Fibroblast of villous mesenchyme (primary cell): Measurements from ENCODE around the gene HMGXB3. TPM values are rescaled to one million over a fixed set of nuclear protein-coding genes. Genes with fewer than 3 reads are reported as not detected.
"Not testable (repeated sequence)": the region's sequence is repeated elsewhere in the genome, so short reads cannot be mapped to it uniquely, and the experiment has no call there.

Source experiments
- DNase-seq: peaks from one replicate; pipeline ENCODE4 v3.0.0-alpha.2; 2010; ENCODE audit warnings: low read depth
- H3K4me3 ChIP-seq: 2 replicates; pipeline ENCODE4 v1.5.1; 2011; ENCODE audit warnings: low read depth, mild to moderate bottlenecking, low read length
- total RNA-seq: library from RNA; depleted of rRNA; stranded (reverse); fragments of >200 nt; gene quantifications from 2 replicates; pipeline ENCODE4 v1.2.3, GENCODE V29; 2012
- TF ChIP-seq, protein P1 (sequence below): IDR thresholded peaks from 2 replicates; pipeline ENCODE4 v1.5.1; 2012; ENCODE audit warnings: low read depth, mild to moderate bottlenecking, low read length; ENCODE audit not compliant: insufficient read depth

The HMGXB3 gene
- total RNA-seq, 1 donor = 45.3 TPM

DNA sequence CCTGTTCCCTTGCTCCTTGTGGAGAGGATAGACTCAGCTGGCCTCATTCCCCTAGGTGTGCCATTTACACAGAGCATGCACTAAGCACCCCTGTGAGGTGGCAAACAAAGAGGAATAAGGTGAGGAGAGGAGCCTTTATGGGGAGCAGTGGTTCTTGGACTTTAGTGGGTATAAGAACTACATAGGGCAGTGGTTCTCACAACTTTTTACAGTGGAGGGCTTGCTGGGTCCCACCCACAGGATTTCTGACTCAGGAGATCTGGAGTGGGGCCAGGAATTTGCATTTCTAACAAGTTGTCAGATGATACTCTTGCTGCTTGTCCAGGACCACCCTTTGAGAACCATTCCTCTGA, 43.8 kb downstream of the HMGXB3 start:
- peak; percentile 80 for DNase-seq
- TF ChIP-seq, protein P1, sequence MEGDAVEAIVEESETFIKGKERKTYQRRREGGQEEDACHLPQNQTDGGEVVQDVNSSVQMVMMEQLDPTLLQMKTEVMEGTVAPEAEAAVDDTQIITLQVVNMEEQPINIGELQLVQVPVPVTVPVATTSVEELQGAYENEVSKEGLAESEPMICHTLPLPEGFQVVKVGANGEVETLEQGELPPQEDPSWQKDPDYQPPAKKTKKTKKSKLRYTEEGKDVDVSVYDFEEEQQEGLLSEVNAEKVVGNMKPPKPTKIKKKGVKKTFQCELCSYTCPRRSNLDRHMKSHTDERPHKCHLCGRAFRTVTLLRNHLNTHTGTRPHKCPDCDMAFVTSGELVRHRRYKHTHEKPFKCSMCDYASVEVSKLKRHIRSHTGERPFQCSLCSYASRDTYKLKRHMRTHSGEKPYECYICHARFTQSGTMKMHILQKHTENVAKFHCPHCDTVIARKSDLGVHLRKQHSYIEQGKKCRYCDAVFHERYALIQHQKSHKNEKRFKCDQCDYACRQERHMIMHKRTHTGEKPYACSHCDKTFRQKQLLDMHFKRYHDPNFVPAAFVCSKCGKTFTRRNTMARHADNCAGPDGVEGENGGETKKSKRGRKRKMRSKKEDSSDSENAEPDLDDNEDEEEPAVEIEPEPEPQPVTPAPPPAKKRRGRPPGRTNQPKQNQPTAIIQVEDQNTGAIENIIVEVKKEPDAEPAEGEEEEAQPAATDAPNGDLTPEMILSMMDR = no peak

DNA sequence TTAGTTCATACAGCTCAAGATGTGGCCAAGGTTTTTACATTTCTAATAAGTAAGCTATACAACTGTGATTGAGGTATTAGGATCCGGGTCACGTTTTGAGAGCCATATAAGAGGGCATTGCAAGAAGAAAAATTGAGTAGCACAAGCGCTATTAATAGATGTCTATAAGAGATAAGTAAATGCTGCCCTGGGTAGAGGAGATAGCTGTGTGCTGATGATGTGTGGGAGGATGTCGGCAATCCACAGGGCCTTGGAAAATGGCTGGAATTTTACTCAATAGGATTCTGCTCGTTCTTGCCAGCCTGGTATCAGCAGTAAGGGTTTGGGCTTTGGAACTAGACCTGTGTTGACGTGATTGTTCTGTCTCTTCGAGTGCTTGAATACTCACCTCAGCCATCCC, 44.2 kb downstream of the HMGXB3 start:
- peak; percentile 43 for DNase-seq
- TF ChIP-seq, protein P1 = no peak
- H3K4me3 ChIP-seq = no peak overlapping the region

More for the DNA sequence above, 43.8 kb downstream of the HMGXB3 start:
- no peak overlapping the region for H3K4me3 ChIP-seq

DNA sequence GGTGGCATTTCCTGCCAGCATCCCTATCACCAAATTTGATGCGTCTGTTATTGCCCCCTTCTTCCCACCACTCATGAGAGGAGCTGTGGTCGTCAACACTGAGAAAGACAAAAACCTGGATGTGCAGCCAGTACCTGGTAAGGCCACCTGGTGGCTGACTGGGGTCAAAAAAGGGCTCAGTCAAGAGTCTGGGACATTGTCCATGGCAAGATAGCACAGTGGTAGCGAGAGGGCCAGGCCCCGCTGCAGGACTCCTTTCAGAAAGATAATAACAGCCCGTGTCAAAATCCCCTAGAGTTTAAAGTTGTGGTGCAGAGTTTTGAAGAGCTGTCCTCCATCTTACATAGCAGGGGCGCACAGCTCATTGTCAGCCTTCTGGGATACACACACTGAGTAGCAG, 45.0 kb downstream of the HMGXB3 start:
- TF ChIP-seq, protein P1 = no peak
- no peak overlapping the region for H3K4me3 ChIP-seq
- DNase-seq = no peak

DNA sequence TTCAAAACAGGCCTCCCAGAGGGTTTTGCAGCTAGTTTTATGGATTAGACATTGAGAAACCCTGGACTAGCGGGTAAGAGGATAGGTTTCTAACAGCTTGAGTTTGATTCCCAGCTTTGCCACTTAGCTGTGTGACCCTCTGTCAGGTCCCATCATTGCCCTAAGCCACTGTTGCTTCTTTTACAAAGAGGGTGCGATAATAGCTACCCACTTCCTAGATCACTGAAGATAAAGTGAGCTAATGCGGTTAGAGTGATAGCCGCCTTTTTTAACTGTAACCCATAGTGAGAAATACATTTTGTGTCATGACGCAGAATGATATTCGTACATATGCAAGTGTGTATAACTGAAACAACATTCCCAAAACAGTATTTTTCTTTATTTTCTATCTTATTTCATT, 45.5 kb downstream of the HMGXB3 start:
- DNase-seq = no peak
- H3K4me3 ChIP-seq = no peak overlapping the region
- TF ChIP-seq, protein P1 = no peak

DNA sequence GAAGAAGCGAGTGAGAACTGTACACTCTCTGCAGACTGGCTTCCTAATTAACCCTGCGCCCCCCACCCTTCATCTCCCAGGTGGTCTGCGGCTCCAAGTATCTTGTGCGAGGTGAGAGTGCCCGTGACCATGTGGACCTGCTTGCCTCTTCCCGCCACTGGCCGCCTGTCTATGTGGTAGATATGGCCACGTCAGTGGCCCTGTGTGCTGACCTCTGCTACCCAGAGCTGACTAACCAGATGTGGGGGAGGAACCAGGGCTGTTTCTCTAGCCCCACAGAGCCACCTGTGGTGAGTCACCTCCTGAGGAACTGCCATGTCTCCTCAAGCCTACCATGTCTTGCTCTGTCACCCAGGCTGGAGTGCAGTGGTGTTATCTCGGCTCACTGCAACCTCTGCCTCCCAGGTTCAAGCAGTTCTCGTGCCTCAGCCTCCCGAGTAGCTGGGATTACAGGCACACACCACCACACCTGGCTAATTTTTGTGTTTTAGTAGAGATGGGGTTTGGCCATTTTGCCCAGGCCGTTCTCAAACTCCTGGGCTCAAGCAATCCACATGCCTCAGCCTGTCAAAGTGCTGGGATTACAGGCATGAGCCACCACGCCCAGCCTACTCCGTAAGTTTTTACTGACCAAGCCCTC, 49.8 kb downstream of the HMGXB3 start:
- DNase-seq = peak; percentile 76
- H3K4me3 ChIP-seq = not testable (repeated sequence)

DNA sequence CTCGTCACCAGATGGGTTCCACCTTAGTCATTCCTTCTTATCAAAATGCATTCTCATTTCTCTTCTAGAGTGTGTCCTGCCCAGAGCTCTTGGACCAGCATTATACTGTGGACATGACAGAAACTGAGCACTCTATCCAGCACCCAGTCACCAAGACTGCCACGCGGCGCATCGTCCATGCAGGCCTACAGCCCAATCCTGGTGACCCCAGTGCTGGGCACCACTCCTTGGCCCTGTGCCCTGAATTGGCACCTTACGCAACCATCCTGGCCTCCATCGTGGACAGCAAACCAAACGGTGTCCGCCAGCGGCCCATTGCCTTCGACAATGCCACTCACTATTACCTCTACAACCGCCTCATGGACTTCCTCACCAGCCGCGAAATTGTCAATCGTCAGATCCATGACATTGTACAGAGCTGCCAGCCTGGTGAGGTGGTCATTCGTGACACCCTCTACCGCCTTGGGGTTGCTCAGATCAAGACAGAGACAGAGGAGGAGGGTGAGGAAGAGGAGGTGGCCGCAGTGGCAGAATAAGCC, 51.2 kb downstream of the HMGXB3 start:
- TF ChIP-seq, protein P1 = no peak
- H3K4me3 ChIP-seq = no peak overlapping the region
- DNase-seq = no peak

DNA sequence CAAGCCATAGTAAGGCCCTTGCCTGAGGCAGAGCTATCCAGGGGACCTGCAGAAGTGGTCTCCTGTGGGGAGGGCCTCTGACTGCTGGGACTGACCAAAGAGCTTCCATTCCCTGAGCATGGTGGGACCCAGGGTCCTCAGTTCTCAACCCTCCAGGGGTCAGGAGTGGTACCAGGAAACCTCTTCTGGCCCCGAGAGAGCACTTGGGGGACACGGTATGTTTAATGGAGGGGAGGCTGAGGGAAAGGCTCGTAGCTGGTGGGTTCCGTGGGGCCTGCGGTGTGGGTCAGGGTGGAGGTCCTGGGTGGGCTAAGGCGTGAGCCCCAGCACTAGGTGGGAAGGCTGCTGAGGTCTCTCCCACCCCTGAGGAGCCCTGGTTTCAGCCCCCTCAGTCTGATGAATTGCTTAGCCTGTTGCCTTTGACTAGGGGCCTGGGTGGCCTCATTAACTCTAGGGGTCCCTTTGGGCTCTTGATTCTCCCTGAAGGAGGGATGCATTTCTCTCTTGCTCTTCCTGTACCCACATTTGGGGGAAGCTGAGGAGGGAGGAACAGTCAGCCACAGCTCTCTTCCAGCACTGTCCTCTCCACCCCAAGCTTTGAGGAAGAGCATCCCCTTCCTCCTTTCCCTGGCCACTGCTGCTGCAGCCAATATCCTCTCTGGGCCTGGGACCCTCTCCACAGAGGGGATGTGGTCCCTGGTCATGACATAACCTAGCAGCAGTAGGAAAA, 51.9 kb downstream of the HMGXB3 start:
- TF ChIP-seq, protein P1 = no peak
- no peak overlapping the region for H3K4me3 ChIP-seq
- no peak for DNase-seq
